H1 (cell line): ENCODE results near the gene SCAMP5. TPM values are rescaled to one million over a fixed set of nuclear protein-coding genes. Genes with fewer than 3 reads are reported as not detected.

Experiments
- CTCF ChIA-PET: fragments of 300-600 bp; sonication (Branson Sonifier 250); formaldehyde crosslinking; loops from one replicate; lab custom pipeline; 2021; ENCODE audit not compliant: partially characterized antibody; lab: Charles Lee
- POLR2A ChIA-PET: fragments of 300-600 bp; sonication (Branson Sonifier 250); formaldehyde crosslinking; loops from one replicate; lab custom pipeline; 2021; ENCODE audit warnings: inconsistent platforms; ENCODE audit not compliant: partially characterized antibody; lab: Charles Lee
- DNase-seq, 2 experiments: peaks; one replicate each; pipeline versions ENCODE4 v3.0.0 to v3.0.0-alpha.2; 2010 to 2022; ENCODE audit warnings: low spot score in 2 of 2, low read depth in 1 of 2, mixed read lengths in 1 of 2
- FAIRE-seq: peaks from 2 replicates; lab custom pipeline; 2011; peaks lifted over from hg19 to GRCh38; lab: Jason Lieb, UNC
- H2AFZ ChIP-seq: 2 replicates; pipeline ENCODE4 v1.8.1; 2012; ENCODE audit warnings: low read length, inconsistent platforms
- H2AK5ac ChIP-seq: 2 replicates; pipeline ENCODE4 v1.6.1; 2013; ENCODE audit warnings: low read depth, low read length
- H2BK120ac ChIP-seq: replicated peaks from 2 replicates; pipeline ENCODE3; 2013; ENCODE audit warnings: low read depth, low read length, inconsistent platforms
- H2BK12ac ChIP-seq: 2 replicates; pipeline ENCODE4 v1.6.1; 2013; ENCODE audit warnings: low read depth, low read length
- H2BK15ac ChIP-seq: 2 replicates; pipeline ENCODE4 v1.6.1; 2013; ENCODE audit warnings: low read length
- H2BK20ac ChIP-seq: 2 replicates; pipeline ENCODE4 v1.6.1; 2013; ENCODE audit warnings: low read length
- H2BK5ac ChIP-seq: 2 replicates; pipeline ENCODE4 v1.6.1; 2013; ENCODE audit warnings: low read depth, low read length
- H3K14ac ChIP-seq: 2 replicates; pipeline ENCODE4 v1.6.1; 2013; ENCODE audit warnings: inconsistent platforms; ENCODE audit not compliant: insufficient read length
- H3K18ac ChIP-seq: 2 replicates; pipeline ENCODE4 v1.6.1; 2013; ENCODE audit warnings: low read length; ENCODE audit errors: extremely low read depth
- H3K23ac ChIP-seq: 2 replicates; pipeline ENCODE4 v1.6.1; 2013; ENCODE audit warnings: inconsistent platforms; ENCODE audit not compliant: insufficient read length
- H3K23me2 ChIP-seq: 2 replicates; pipeline ENCODE4 v1.6.1; 2013; ENCODE audit warnings: low read depth, low read length
- H3K27ac ChIP-seq: 2 replicates; pipeline ENCODE4 v1.6.1; 2011; ENCODE audit warnings: low read depth, low read length, inconsistent platforms
- H3K27me3 ChIP-seq, 4 experiments: replicated peaks in 1 of 4; 1 replicate in 1 of 4; 2 replicates in 3 of 4; pipeline versions ENCODE4 v1.6.1 to v1.8.1; 2011 to 2013; ENCODE audit warnings: low read length in 3 of 4, mild to moderate bottlenecking in 3 of 4, inconsistent platforms in 2 of 4, mixed read lengths in 2 of 4, moderate library complexity in 1 of 4; ENCODE audit not compliant: control insufficient read depth in 3 of 4, insufficient read depth in 3 of 4; ENCODE audit errors: extremely low read depth in 1 of 4
- H3K36me3 ChIP-seq, 4 experiments: 2 replicates each; pipeline versions ENCODE4 v1.6.1 to v1.8.1; 2011 to 2013; ENCODE audit warnings: mild to moderate bottlenecking in 4 of 4, low read length in 3 of 4, moderate library complexity in 2 of 4, control low read depth in 1 of 4, inconsistent platforms in 1 of 4; ENCODE audit not compliant: insufficient read depth in 4 of 4, control insufficient read depth in 2 of 4
- H3K4ac ChIP-seq: replicated peaks from 2 replicates; pipeline ENCODE3; 2013; ENCODE audit warnings: low read length, low read depth, mixed read lengths, inconsistent platforms; ENCODE audit not compliant: insufficient read length
- H3K4me1 ChIP-seq, 4 experiments: replicated peaks in 1 of 4; 1 replicate in 1 of 4; 2 replicates in 3 of 4; pipeline versions ENCODE4 v1.6.1 to v1.8.1; 2011 to 2013; ENCODE audit warnings: low read length in 3 of 4, inconsistent platforms in 2 of 4, mixed read lengths in 1 of 4; ENCODE audit not compliant: insufficient read depth in 4 of 4, control insufficient read depth in 3 of 4
- H3K4me2 ChIP-seq, 2 experiments: 2 replicates each; pipeline versions ENCODE4 v1.6.1 to v1.8.1; 2011 to 2013; ENCODE audit warnings: low read depth in 2 of 2, low read length in 2 of 2, control low read depth in 1 of 2, inconsistent platforms in 1 of 2, mild to moderate bottlenecking in 1 of 2; ENCODE audit not compliant: insufficient read depth in 1 of 2
- H3K4me3 ChIP-seq, 4 experiments: fragments of 200-600, 300-600 bp in 1 of 4; sonication (generic), shearing (Covaris generic), sonication (Bioruptor Twin) in 1 of 4; 2 replicates each; pipeline versions ENCODE4 v1.5.1 to v1.8.1; 2011 to 2016; ENCODE audit warnings: low read length in 4 of 4, low read depth in 3 of 4, control low read depth in 2 of 4, inconsistent platforms in 2 of 4, mild to moderate bottlenecking in 2 of 4, mixed read lengths in 1 of 4, moderate library complexity in 1 of 4; ENCODE audit not compliant: insufficient read depth in 2 of 4; ENCODE audit errors: extremely low read depth in 1 of 4
- H3K56ac ChIP-seq: replicated peaks from 2 replicates; pipeline ENCODE3; 2013; ENCODE audit warnings: low read depth, mild to moderate bottlenecking, mixed read lengths, low read length, inconsistent platforms; ENCODE audit not compliant: insufficient read length
- H3K79me1 ChIP-seq: 2 replicates; pipeline ENCODE4 v1.6.1; 2013; ENCODE audit warnings: low read depth, low read length, control low read depth
- H3K79me2 ChIP-seq, 2 experiments: 2 replicates each; pipeline versions ENCODE4 v1.6.1 to v1.8.1; 2012 to 2013; ENCODE audit warnings: low read length in 2 of 2, mild to moderate bottlenecking in 2 of 2, inconsistent platforms in 1 of 2; ENCODE audit not compliant: insufficient read depth in 2 of 2, control insufficient read depth in 1 of 2
- H3K9ac ChIP-seq, 4 experiments: replicated peaks in 1 of 4; 1 replicate in 1 of 4; 2 replicates in 3 of 4; pipeline versions ENCODE4 v1.6.1 to v1.8.1; 2011 to 2013; ENCODE audit warnings: low read depth in 3 of 4, low read length in 3 of 4, control low read depth in 2 of 4, mild to moderate bottlenecking in 2 of 4, moderate library complexity in 2 of 4, inconsistent platforms in 1 of 4; ENCODE audit errors: extremely low read depth in 1 of 4
- H3K9me3 ChIP-seq, 2 experiments: 2 replicates each; pipeline versions ENCODE4 v1.6.1 to v1.8.1; 2012 to 2013; ENCODE audit warnings: mild to moderate bottlenecking in 2 of 2, moderate library complexity in 2 of 2, control low read depth in 1 of 2, inconsistent platforms in 1 of 2, low read depth in 1 of 2, low read length in 1 of 2, mixed read lengths in 1 of 2; ENCODE audit not compliant: insufficient read depth in 2 of 2
- H4K20me1 ChIP-seq, 2 experiments: replicated peaks in 1 of 2; 2 replicates each; pipeline versions ENCODE3 to v1.8.1; 2011 to 2013; ENCODE audit warnings: inconsistent platforms in 2 of 2, low read length in 2 of 2, mild to moderate bottlenecking in 1 of 2; ENCODE audit not compliant: insufficient read depth in 2 of 2, control insufficient read depth in 1 of 2
- H4K5ac ChIP-seq: 2 replicates; pipeline ENCODE4 v1.6.1; 2013; ENCODE audit warnings: low read length, low read depth, mixed read lengths, inconsistent platforms; ENCODE audit not compliant: insufficient read length
- H4K8ac ChIP-seq: 2 replicates; pipeline ENCODE4 v1.8.0; 2013; ENCODE audit warnings: mild to moderate bottlenecking, moderate library complexity, low read length, inconsistent platforms; ENCODE audit not compliant: insufficient read depth; ENCODE audit errors: extremely low read depth
- H4K91ac ChIP-seq: replicated peaks from 2 replicates; pipeline ENCODE3; 2013; ENCODE audit warnings: low read length, mixed read lengths, inconsistent platforms; ENCODE audit not compliant: insufficient read length
- BACH1 ChIP-seq: IDR thresholded peaks from 2 replicates; pipeline ENCODE4 v1.6.1; 2012; ENCODE audit warnings: low read length, improper control_type of control experiment
- CBX5 ChIP-seq: fragments of 300-800, 300-1000 bp; sonication (generic); IDR thresholded peaks from 2 replicates; pipeline ENCODE4 v1.7.1; 2016; ENCODE audit warnings: antibody characterized with exemption, low read length, low read depth
- CBX8 ChIP-seq: fragments of 300-800, 300-1000 bp; sonication (generic); IDR thresholded peaks from 2 replicates; pipeline ENCODE4 v1.7.1; 2016; ENCODE audit warnings: low read depth, low read length, borderline replicate concordance
- CEBPB ChIP-seq: IDR thresholded peaks from 2 replicates; pipeline ENCODE4 v1.6.1; 2012; ENCODE audit warnings: low read depth, low read length
- CHD2 ChIP-seq: IDR thresholded peaks from 2 replicates; pipeline ENCODE4 v1.6.1; 2012; ENCODE audit warnings: low read length, improper control_type of control experiment
- EP300 ChIP-seq, 2 experiments: IDR thresholded peaks; 1 replicate in 1 of 2; 2 replicates in 1 of 2; pipeline ENCODE4 v1.6.1; 2011 to 2012; ENCODE audit warnings: low read depth in 2 of 2, low read length in 2 of 2, mild to moderate bottlenecking in 2 of 2, borderline replicate concordance in 1 of 2, inconsistent platforms in 1 of 2, moderate library complexity in 1 of 2
- POLR2A ChIP-seq, 2 experiments: IDR thresholded peaks; 1 replicate in 1 of 2; 2 replicates in 1 of 2; pipeline ENCODE4 v1.6.1; 2011; ENCODE audit warnings: low read depth in 2 of 2, low read length in 2 of 2, mild to moderate bottlenecking in 2 of 2; ENCODE audit errors: control extremely low read depth in 1 of 2
- POU5F1 ChIP-seq: IDR thresholded peaks from 2 replicates; pipeline ENCODE4 v1.6.1; 2011; ENCODE audit warnings: low read depth, mild to moderate bottlenecking, low read length, moderate library complexity
- RNF2 ChIP-seq: fragments of 200-900, 300-1000 bp; sonication (generic); IDR thresholded peaks from 2 replicates; pipeline ENCODE4 v1.7.1; 2016; ENCODE audit warnings: borderline replicate concordance, low read depth, mild to moderate bottlenecking, antibody characterized with exemption, low read length; ENCODE audit not compliant: poor library complexity, severe bottlenecking; ENCODE audit errors: missing control alignments
- SP2 ChIP-seq: IDR thresholded peaks from 2 replicates; pipeline ENCODE4 v1.6.1; 2012; ENCODE audit warnings: mild to moderate bottlenecking, low read length, inconsistent platforms
- TCF12 ChIP-seq: IDR thresholded peaks from 2 replicates; pipeline ENCODE4 v1.6.1; 2011; ENCODE audit warnings: low read depth, mild to moderate bottlenecking, low read length
- USF2 ChIP-seq: IDR thresholded peaks from 2 replicates; pipeline ENCODE4 v1.6.1; 2011; ENCODE audit warnings: low read length, improper control_type of control experiment
- YY1 ChIP-seq: IDR thresholded peaks from 2 replicates; pipeline ENCODE4 v1.6.1; 2011; ENCODE audit warnings: low read depth, mild to moderate bottlenecking, low read length
- WGBS, 2 experiments: shearing (Covaris generic) in 1 of 2; methylation state at CpG; one replicate each; pipeline versions ENCODE4 v1.1.6 to v1.1.7; 2013 to 2015; ENCODE audit warnings: low lambda C conversion rate in 2 of 2, mixed read lengths in 2 of 2, inconsistent platforms in 1 of 2, low coverage in 1 of 2, missing lambda C conversion rate in 1 of 2; ENCODE audit not compliant: insufficient replicate concordance in 2 of 2, insufficient coverage in 1 of 2, insufficient read length in 1 of 2; ENCODE audit errors: extremely low coverage in 1 of 2, missing lambda C conversion rate in 1 of 2; 5-methylcytosine and 5-hydroxymethylcytosine counted together
- polyA plus RNA-seq, 7 experiments: library from polyadenylated mRNA; depleted of rRNA in 3 of 7; stranded (reverse) in 5 of 7; unstranded in 2 of 7; fragments of >200 nt in 5 of 7; fragments of 200-250 nt in 2 of 7; gene quantifications; 1 replicate in 5 of 7; 2 replicates in 1 of 7; 4 replicates in 1 of 7; pipeline versions ENCODE4 v1.2.1 to v1.2.3, GENCODE V29; 2011 to 2013; ENCODE audit warnings: missing spikeins in 2 of 7, mixed read lengths in 2 of 7
- total RNA-seq: library from RNA; stranded (reverse); fragmentation: NEBNext Ultra II Directional; extraction: Animal tissue kit (Norgen Biotek cat#: 25700); gene quantifications from 2 replicates; pipeline ENCODE4 v1.2.1, GENCODE V29; 2021
- TF ChIP-seq, protein P1 (sequence below): IDR thresholded peaks from 2 replicates; pipeline ENCODE4 v1.6.1; 2012; ENCODE audit warnings: inconsistent platforms

SCAMP5 gene
- total and polyA plus RNA-seq, 2 of the 8 experiments (the other 6 are each of a cell fraction or from before 2014, with no cell fraction given), result 55.4 to 94.7 TPM

GRCh38 chr15:74961616-74962015, 33.7 kb upstream of the SCAMP5 start:
- H4K20me1 ChIP-seq, result no peaks in the 10 kb centered on the region
- POLR2A ChIA-PET, result interaction anchor here (3.5 kb wide), 1 partner anchor 10 kb away, joined by 11 read pairs; no protein-coding TSS in a partner anchor
- peaks cover 0 to 8% (median 6%) of the 10 kb centered on the region in 4 experiments; a peak in 5 of 7 replicates for H3K4me1 ChIP-seq
- no peaks in the 10 kb centered on the region for H3K79me2 ChIP-seq
- no peak overlapping the region for H3K27ac ChIP-seq
- no peak overlapping the region for H2AFZ ChIP-seq
- FAIRE-seq (no peak), DNase-seq (no peak)
- H4K5ac ChIP-seq, result no peak overlapping the region
- H3K9me3 ChIP-seq, result no peaks in the 10 kb centered on the region
- 99% methylated on average over 4 of the region's 5 CpGs; no CpG with 5 or more reads in 1 of the 2 experiments for WGBS, 2 experiments
- CTCF ChIA-PET, result interaction anchor here (0.5 to 4.8 kb wide), 5 partner anchors 11 to 346 kb away, joined by 3 to 19 read pairs (median 3); no protein-coding TSS in a partner anchor
- H4K8ac ChIP-seq, result no peak overlapping the region
- no peak overlapping the region for H2AK5ac ChIP-seq
- no peak overlapping the region for H3K56ac ChIP-seq
- H4K91ac ChIP-seq, result no peak overlapping the region
- no peak overlapping the region for H3K9ac ChIP-seq
- no peak overlapping the region for H3K4ac ChIP-seq
- H2BK120ac ChIP-seq, result no peak overlapping the region
- H3K23ac ChIP-seq, result no peak overlapping the region
- peaks cover 23% of the 10 kb centered on the region for H3K23me2 ChIP-seq
- no peaks in the 10 kb centered on the region for H3K79me1 ChIP-seq
- H3K36me3 ChIP-seq, result no peaks in the 10 kb centered on the region
- H2BK20ac ChIP-seq, result no peak overlapping the region
- H2BK15ac ChIP-seq, result no peak overlapping the region
- H3K18ac ChIP-seq, result no peak overlapping the region
- H3K14ac ChIP-seq, result no peak overlapping the region
- no peak overlapping the region for H2BK12ac ChIP-seq
- H2BK5ac ChIP-seq, result no peak overlapping the region
- no peak overlapping the region for H3K4me2 ChIP-seq
- peaks cover 5 to 27% (median 20%) of the 10 kb centered on the region in 4 experiments for H3K27me3 ChIP-seq
- no peak overlapping the region for H3K4me3 ChIP-seq
- TF ChIP-seq CBX8 (no peak), EP300 (IDR thresholded peaks at IDR 0.05; ENCODE audit: borderline replicate concordance in 1 of 2, low read depth in 2 of 2, low read length in 2 of 2) (no peak), CEBPB (no peak), YY1 (no peak), RNF2 (no peak), SP2 (no peak), CHD2 (no peak), POU5F1 (no peak), BACH1 (no peak), POLR2A (IDR thresholded peaks at IDR 0.05; ENCODE audit: control extremely low read depth in 1 of 2, low read depth in 2 of 2, low read length in 2 of 2) (no peak), CBX5 (no peak), TCF12 (no peak), USF2 (no peak)
- TF ChIP-seq, protein P1, sequence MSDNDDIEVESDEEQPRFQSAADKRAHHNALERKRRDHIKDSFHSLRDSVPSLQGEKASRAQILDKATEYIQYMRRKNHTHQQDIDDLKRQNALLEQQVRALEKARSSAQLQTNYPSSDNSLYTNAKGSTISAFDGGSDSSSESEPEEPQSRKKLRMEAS, result no peak
